BLaER1 (cell line): ENCODE measurements around the gene RNF133.

Experiments
- H3K27ac ChIP-seq: shearing (Covaris generic); formaldehyde crosslinking; 2 replicates; pipeline ENCODE4 v1.8.1; 2022
- H3K27me3 ChIP-seq: shearing (Covaris generic); formaldehyde crosslinking; 2 replicates; pipeline ENCODE4 v1.8.1; 2022
- H3K36me3 ChIP-seq: shearing (Covaris generic); formaldehyde crosslinking; 2 replicates; pipeline ENCODE4 v1.8.1; 2022
- H3K4me1 ChIP-seq: shearing (Covaris generic); formaldehyde crosslinking; 2 replicates; pipeline ENCODE4 v1.8.1; 2022
- H3K4me2 ChIP-seq: shearing (Covaris generic); formaldehyde crosslinking; 2 replicates; pipeline ENCODE4 v1.8.1; 2022
- H3K4me3 ChIP-seq: shearing (Covaris generic); formaldehyde crosslinking; 2 replicates; pipeline ENCODE4 v1.8.1; 2022
- H3K9ac ChIP-seq: shearing (Covaris generic); formaldehyde crosslinking; 2 replicates; pipeline ENCODE4 v1.8.1; 2022
- H3K9me3 ChIP-seq: shearing (Covaris generic); formaldehyde crosslinking; 2 replicates; pipeline ENCODE4 v1.8.1; 2022
- H4K20me1 ChIP-seq: shearing (Covaris generic); formaldehyde crosslinking; 2 replicates; pipeline ENCODE4 v1.8.1; 2022
- Cebpa-rat ChIP-seq: shearing (Covaris generic); IDR thresholded peaks from 2 replicates; pipeline ENCODE4 v1.8.1; 2022

Gene RNF133

DNA sequence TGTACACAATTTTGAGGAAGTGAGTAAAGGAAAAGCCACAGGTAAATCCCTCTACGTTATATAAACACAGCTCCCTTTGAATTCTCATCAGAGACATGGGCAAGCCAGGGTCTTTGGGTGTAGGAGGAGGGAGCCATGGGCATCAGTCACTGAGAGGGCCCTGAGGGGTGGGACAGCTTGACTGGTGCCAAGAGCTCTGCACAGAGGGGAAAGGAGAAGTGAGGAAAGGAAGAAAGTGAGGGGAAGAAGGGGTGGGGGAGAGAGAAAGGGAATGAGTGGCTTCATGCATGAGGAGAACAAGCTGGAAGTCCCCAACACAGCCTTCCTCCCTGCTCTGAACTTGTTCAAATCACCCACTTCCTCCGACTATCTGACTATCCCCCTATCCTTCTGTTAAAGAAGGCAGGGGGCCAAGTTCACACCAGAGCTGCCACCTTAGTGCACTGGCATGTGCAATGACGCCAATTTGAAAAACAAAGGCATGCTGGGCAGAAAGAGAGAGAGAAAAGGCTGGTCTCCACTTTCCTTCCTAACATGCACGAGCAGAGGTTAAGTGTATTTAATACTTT, 20.2 kb upstream of the RNF133 start:
- Histone ChIP-seq H3K4me3 (no peak overlapping the region), H3K27ac (no peak overlapping the region), H3K36me3 (no peaks in the 10 kb centered on the region), H3K9me3 (no peaks in the 10 kb centered on the region), H3K9ac (no peak overlapping the region), H3K4me1 (no peaks in the 10 kb centered on the region), H3K27me3 (no peaks in the 10 kb centered on the region), H4K20me1 (no peaks in the 10 kb centered on the region), H3K4me2 (no peak overlapping the region)
- no peak for TF ChIP-seq Cebpa-rat

DNA sequence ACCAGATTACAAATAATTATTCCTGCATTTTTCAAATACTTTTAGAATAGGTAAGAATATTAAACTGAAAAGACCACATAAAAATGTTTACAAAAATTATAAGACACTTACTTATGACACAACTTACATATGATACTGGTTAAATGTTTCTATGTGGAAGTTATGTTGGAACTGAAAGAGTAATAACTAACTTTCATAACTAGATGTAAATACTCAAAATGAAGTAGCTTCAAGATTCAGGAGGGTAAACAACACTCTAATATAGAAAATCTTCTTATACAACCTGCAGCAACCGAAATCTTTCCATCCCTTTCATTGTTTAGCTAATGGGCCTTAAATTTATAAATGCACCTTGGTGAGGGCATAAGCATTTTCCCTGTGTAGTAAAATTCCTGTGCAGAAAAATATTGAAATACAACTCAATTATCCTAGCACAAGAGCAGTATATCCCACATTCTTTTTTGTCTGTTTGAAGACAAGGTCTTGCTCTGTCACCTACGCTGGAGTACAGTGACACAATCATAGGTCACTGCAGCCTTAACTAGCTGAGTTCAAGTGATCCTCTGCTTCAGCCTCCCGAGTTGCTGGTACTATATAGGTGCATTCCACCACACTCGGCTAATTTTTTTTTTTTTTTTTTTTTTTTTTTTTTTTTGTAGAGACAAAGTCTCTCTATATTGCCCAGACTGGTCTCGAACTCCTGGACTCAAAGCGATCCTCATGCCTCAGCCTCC, 18.6 kb upstream of the RNF133 start:
- Histone ChIP-seq H3K9ac (no peak overlapping the region), H3K27ac (no peak overlapping the region), H3K4me3 (no peak overlapping the region), H3K27me3 (no peaks in the 10 kb centered on the region), H3K36me3 (no peaks in the 10 kb centered on the region), H3K9me3 (no peaks in the 10 kb centered on the region), H3K4me1 (no peaks in the 10 kb centered on the region), H4K20me1 (no peaks in the 10 kb centered on the region), H3K4me2 (no peak overlapping the region)
- TF ChIP-seq Cebpa-rat: no peak

DNA sequence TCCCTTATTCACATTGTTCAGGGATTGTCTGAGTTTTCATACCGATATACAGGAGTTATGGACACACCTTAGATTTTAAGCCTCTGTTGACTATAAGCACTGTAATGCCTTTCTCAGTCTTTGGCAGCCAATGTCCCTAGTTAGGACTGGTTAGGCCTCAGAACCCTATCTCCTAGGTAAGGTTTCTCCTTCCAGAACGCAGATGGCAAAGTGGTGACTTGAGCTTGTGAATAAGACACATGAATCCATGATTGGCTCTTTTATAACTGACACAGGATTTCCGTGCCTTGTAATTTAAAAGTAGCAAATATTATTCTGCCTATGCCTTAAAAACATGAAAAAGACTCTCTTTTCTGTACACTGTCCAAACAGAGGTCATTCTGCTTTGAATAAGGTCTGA, 16.3 kb upstream of the RNF133 start:
- H3K27ac ChIP-seq: no peak overlapping the region
- no peaks in the 10 kb centered on the region for H3K9me3 ChIP-seq
- no peaks in the 10 kb centered on the region for H4K20me1 ChIP-seq

DNA sequence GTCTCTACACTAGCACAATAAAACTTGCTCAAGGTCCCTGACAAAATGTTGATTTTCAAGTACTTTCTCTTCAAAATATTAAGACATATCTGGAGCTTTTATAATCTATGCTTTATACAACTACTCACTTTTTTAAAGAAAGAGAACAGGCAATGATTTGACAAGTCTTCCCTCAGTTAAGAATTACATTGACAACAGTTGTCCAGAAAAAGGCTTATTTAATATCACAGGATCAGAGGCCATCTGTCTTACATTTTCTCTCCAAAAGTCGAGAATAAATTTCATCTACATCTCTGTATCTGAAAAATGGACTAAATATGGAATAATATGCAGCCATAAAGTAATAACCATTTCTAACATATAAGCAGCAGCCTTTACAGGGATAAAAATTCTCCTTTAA, 12.0 kb upstream of the RNF133 start:
- Histone ChIP-seq H3K27ac (no peak overlapping the region), H3K9me3 (no peaks in the 10 kb centered on the region), H3K9ac (no peak overlapping the region), H3K27me3 (no peaks in the 10 kb centered on the region), H3K4me2 (no peak overlapping the region), H3K36me3 (no peaks in the 10 kb centered on the region), H4K20me1 (no peaks in the 10 kb centered on the region), H3K4me1 (no peaks in the 10 kb centered on the region), H3K4me3 (no peak overlapping the region)
- TF ChIP-seq Cebpa-rat: no peak

More for the DNA sequence above, 16.3 kb upstream of the RNF133 start:
- Histone ChIP-seq H3K9ac (no peak overlapping the region), H3K36me3 (no peaks in the 10 kb centered on the region), H3K27me3 (no peaks in the 10 kb centered on the region), H3K4me1 (no peaks in the 10 kb centered on the region), H3K4me3 (no peak overlapping the region), H3K4me2 (no peak overlapping the region)
- no peak for TF ChIP-seq Cebpa-rat

DNA sequence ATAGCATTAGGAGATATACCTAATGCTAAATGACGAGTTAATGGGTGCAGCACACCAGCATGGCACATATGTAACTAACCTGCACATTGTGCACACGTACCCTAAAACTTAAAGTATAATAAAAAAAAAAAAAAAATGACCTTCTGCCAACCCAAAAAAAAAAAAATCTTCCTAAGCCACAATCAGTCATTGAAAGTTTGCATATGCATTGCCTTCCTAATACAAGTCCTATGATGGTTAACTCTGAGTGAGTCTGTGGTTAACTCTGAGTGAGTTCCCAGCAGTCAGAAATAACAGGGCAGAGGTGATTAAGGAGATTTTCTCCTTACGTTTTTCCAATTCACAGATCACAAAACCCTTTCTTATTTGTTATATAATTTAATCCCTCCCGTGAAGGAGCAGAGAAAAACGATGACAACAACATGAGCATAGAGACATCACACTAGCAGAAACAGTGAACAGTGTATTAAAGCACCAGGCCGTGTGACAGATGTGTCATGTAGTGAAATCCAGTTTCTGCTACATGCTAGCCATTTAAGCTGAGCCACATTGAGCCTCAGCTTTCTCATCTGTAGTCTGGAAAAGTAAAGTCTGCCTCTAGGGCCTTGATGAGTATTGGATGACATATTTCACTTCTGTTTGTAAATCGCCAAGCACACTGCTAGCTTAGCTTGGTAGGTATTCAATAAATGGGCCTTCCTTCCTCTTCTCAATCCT, 11.2 kb upstream of the RNF133 start:
- no peak overlapping the region for H3K4me2 ChIP-seq
- no peaks in the 10 kb centered on the region for H3K27me3 ChIP-seq
- no peak overlapping the region for H3K9ac ChIP-seq
- H3K9me3 ChIP-seq: no peaks in the 10 kb centered on the region
- no peak overlapping the region for H3K4me3 ChIP-seq
- no peaks in the 10 kb centered on the region for H3K4me1 ChIP-seq
- no peaks in the 10 kb centered on the region for H4K20me1 ChIP-seq
- no peak overlapping the region for H3K27ac ChIP-seq
- no peaks in the 10 kb centered on the region for H3K36me3 ChIP-seq
- TF ChIP-seq Cebpa-rat: no peak

DNA sequence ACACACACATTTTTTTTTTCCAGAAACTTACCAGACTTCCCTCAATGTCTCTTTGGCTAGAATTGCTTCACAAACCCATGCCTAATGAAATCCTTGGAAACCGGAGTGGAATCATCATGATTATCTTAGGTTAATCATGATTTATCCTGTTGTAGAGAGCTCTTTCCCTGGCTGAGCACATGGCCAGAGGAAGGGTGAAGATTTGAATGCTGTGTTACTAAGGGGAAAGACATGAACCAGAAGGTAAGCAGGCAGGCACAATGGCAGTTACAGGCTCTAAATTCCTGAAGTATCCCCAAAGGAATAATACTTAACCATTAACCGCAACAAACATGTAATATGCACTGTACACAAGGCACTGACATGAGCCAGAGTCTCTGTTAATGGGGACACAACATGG, 7.9 kb upstream of the RNF133 start:
- no peak overlapping the region for H3K9ac ChIP-seq
- no peak overlapping the region for H3K27ac ChIP-seq
- no peaks in the 10 kb centered on the region for H3K9me3 ChIP-seq
- H3K4me1 ChIP-seq: no peaks in the 10 kb centered on the region
- H3K4me2 ChIP-seq: no peak overlapping the region
- no peak overlapping the region for H3K4me3 ChIP-seq
- no peaks in the 10 kb centered on the region for H4K20me1 ChIP-seq
- TF ChIP-seq Cebpa-rat: no peak
- no peaks in the 10 kb centered on the region for H3K36me3 ChIP-seq
- no peaks in the 10 kb centered on the region for H3K27me3 ChIP-seq

DNA sequence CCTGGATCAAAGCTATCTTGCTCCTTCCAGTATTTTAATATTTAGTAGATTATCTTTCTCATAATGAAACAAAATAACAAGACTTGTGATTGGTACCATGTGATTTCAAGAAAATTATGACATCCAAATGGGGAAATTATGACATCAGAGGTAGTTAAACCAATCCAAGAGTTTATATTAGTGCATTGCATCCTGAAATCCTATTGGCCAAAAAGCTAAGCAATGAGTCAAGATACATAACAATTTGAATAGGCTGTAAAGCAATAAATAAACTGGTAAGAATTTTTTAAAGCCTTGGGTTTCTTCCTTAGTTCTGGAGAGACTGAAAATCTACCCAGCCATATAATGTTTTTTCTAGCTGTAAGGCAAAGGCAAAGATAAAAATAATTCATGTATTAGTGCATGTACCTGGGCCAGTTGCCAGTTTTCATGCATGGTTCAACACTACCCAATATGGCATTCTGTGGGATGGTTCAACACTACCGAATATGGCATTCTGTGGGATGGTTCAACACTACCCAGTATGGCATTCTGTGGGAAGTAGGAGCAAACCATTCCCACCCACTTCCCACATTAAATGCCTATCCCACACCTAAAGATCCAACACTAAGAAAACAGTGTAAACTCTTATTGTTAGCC, 4.1 kb upstream of the RNF133 start, which contains the start of gene RNF148:
TSS of gene RNF148 (minus strand) at position 51 of the 639 bp plus-strand sequence. CDS start 172 bp downstream, outside the sequence.
- H3K9me3 ChIP-seq: no peaks in the 10 kb centered on the region
- no peaks in the 10 kb centered on the region for H3K36me3 ChIP-seq
- no peaks in the 10 kb centered on the region for H3K4me1 ChIP-seq
- no peak within 1 kb of the TSS for H3K4me2 ChIP-seq
- no peak within 1 kb of the TSS for H3K27ac ChIP-seq
- H3K27me3 ChIP-seq: no peaks in the 10 kb centered on the region
- TF ChIP-seq Cebpa-rat: no peak
- H3K9ac ChIP-seq: no peak within 1 kb of the TSS
- no peaks in the 10 kb centered on the region for H4K20me1 ChIP-seq
- H3K4me3 ChIP-seq: no peak within 1 kb of the TSS

DNA sequence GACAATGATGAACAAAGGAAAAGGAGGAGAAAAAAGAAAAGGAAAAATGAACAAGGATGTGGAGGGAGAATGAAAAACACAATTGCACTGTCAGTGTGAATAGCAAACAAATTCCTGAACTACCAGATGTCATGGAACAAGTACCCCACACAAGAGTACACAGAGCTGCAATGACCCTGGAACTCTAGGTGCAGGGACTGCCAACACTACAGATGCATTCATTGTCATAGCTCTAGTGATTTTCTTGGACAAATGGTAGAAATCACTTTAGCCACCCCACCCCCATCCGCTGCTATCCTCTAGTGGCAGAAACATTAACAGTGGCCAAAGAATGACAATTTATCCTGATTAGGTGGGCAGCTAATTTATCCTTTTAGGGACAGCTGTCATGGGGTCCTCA, 3.1 kb downstream of the RNF133 start:
- Histone ChIP-seq H4K20me1 (no peaks in the 10 kb centered on the region), H3K4me3 (no peak overlapping the region), H3K9ac (no peak overlapping the region), H3K27ac (no peak overlapping the region), H3K36me3 (no peaks in the 10 kb centered on the region), H3K4me2 (no peak overlapping the region), H3K27me3 (no peaks in the 10 kb centered on the region), H3K4me1 (no peaks in the 10 kb centered on the region), H3K9me3 (peaks cover 15% of the 10 kb centered on the region)
- TF ChIP-seq Cebpa-rat: no peak

DNA sequence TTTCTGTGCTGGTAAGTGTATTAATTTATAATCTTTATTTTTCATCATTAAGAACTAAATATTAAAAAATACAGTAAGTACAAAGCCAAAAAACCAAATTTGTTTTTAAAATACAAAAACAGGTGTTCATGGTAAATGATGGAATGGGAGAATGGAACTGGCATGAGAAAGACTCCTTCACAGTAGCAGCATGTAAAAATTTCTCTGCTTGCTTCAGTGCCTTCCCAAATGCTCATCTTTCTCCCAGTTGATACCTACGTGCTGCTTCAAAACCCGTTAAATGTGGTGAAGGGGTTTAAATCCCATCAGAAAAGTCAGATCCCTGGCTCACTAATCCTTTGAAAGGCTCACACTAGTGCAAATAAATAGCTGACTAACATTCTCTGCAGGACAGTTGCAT, 4.2 kb downstream of the RNF133 start:
- Histone ChIP-seq H3K36me3 (no peaks in the 10 kb centered on the region), H3K27me3 (no peaks in the 10 kb centered on the region), H4K20me1 (no peaks in the 10 kb centered on the region), H3K9me3 (peaks cover 15% of the 10 kb centered on the region), H3K4me1 (no peaks in the 10 kb centered on the region), H3K27ac (no peak overlapping the region), H3K4me2 (no peak overlapping the region), H3K9ac (no peak overlapping the region), H3K4me3 (no peak overlapping the region)
- no peak for TF ChIP-seq Cebpa-rat
